ENCODE results near the gene DCUN1D2.

DCUN1D2 gene

GRCh38 chr13:113483504-113484293 lies 6.8 kb downstream of the DCUN1D2 start:
- no peaks in the 10 kb centered on the region for H3K27me3 ChIP-seq
- TF ChIP-seq Cebpa-rat (IDR thresholded peaks at IDR 0.05), result no peak
- peaks cover 10 to 31% (median 16%) of the 10 kb centered on the region in 10 experiments for H3K4me1 ChIP-seq
- peaks cover 47 to 76% (median 63%) of the 10 kb centered on the region in 11 experiments; a peak in 21 of 22 replicates for H4K20me1 ChIP-seq
- H3K4me3 ChIP-seq, result no peak overlapping the region
- H3K27ac ChIP-seq, result no peak overlapping the region
- 0 out of 22 replicates have a peak overlapping the region, but pooled peaks of 1 of the 11 experiments have one; percentile 1 for H3K9ac ChIP-seq
- no peak overlapping the region for H3K4me2 ChIP-seq
- no peaks in the 10 kb centered on the region for H3K9me3 ChIP-seq (replicated peaks in 1 of 11)
- peaks cover 33 to 83% (median 52%) of the 10 kb centered on the region in 11 experiments for H3K36me3 ChIP-seq

DNA sequence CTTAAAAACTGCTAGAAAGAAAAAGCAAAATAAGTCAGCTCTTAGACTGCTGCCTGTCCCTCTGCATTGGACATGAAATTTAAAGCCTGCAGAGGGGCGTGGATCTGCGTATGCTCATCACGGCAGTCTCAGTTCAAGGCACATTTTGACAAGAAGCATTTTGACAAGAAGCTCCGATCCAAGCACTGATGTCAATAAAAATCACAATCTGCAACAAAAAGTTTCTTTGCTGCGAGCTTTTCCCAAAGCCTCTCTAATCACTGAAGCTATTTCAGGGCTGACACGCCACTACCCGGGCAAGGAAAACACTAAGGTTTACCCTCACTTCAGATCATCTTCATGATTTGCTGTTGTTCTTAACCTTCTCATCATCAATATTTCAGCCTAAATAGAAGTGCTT lies 7.4 kb downstream of the DCUN1D2 start:
- H3K27me3 ChIP-seq, result no peaks in the 10 kb centered on the region
- peaks cover 43 to 70% (median 57%) of the 10 kb centered on the region in 11 experiments; a peak in 21 of 22 replicates for H4K20me1 ChIP-seq
- no peak overlapping the region for H3K27ac ChIP-seq
- no peak overlapping the region for H3K4me2 ChIP-seq
- H3K4me1 ChIP-seq, result peaks cover 4 to 25% (median 10%) of the 10 kb centered on the region in 10 experiments; a peak in 19 of 20 replicates
- no peak overlapping the region for H3K4me3 ChIP-seq
- no peaks in the 10 kb centered on the region for H3K9me3 ChIP-seq (replicated peaks in 1 of 11)
- H3K9ac ChIP-seq, result peak overlapping the region in 1 of 11 experiments; percentile 1; a peak in 1 of 22 replicates
- no peak for TF ChIP-seq Cebpa-rat (IDR thresholded peaks at IDR 0.05)
- peaks cover 39 to 88% (median 58%) of the 10 kb centered on the region in 11 experiments for H3K36me3 ChIP-seq

GRCh38 chr13:113479179-113479578 lies 11.3 kb downstream of the DCUN1D2 start:
- H3K4me2 ChIP-seq, result no peak overlapping the region
- peaks cover 76 to 95% (median 82%) of the 10 kb centered on the region in 11 experiments for H3K36me3 ChIP-seq
- no peak overlapping the region for H3K9ac ChIP-seq
- no peak overlapping the region for H3K4me3 ChIP-seq
- H3K9me3 ChIP-seq (replicated peaks in 1 of 11), result no peaks in the 10 kb centered on the region
- no peak overlapping the region for H3K27ac ChIP-seq
- H3K4me1 ChIP-seq, result peaks cover 0 to 11% (median 8%) of the 10 kb centered on the region in 10 experiments; a peak in 13 of 20 replicates
- no peaks in the 10 kb centered on the region for H3K27me3 ChIP-seq
- peaks cover 13 to 31% (median 20%) of the 10 kb centered on the region in 11 experiments; a peak in 21 of 22 replicates for H4K20me1 ChIP-seq
- no peak for TF ChIP-seq Cebpa-rat (IDR thresholded peaks at IDR 0.05)

DNA sequence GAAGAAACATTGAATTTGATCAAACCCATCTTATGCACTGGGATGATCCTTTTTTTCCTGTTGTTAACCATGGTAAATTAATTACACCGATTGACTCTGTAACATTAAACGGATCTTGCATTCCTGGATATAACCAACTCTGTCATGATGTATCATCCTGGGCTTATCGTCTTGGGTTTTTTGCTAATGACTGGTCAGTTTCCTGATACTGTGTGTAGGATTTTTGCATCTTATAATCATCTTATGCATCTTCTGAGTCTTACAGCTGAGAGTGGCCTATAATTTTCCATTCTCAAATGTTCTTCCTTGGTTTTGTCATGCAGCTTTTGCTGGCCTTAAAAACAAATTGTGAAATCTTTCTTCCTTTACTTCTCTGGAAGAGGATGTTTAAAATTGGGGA lies 12.8 kb downstream of the DCUN1D2 start:
- TF ChIP-seq Cebpa-rat (IDR thresholded peaks at IDR 0.05), result no peak
- Histone ChIP-seq H3K4me3 (no peak overlapping the region), H4K20me1 (peaks cover 1 to 17% (median 6%) of the 10 kb centered on the region in 11 experiments; a peak in 11 of 22 replicates), H3K9me3 (replicated peaks in 1 of 11) (no peaks in the 10 kb centered on the region), H3K27me3 (no peaks in the 10 kb centered on the region), H3K9ac (no peak overlapping the region), H3K4me2 (no peak overlapping the region), H3K27ac (no peak overlapping the region), H3K36me3 (peaks cover 76 to 95% (median 82%) of the 10 kb centered on the region in 11 experiments), H3K4me1 (peaks cover 0 to 15% (median 11%) of the 10 kb centered on the region in 10 experiments; a peak in 13 of 20 replicates)

GRCh38 chr13:113476811-113477210 lies 13.7 kb downstream of the DCUN1D2 start:
- H3K9me3 ChIP-seq (replicated peaks in 1 of 11), result no peaks in the 10 kb centered on the region
- no peak for TF ChIP-seq Cebpa-rat (IDR thresholded peaks at IDR 0.05)
- no peak overlapping the region for H3K4me3 ChIP-seq
- no peaks in the 10 kb centered on the region for H3K27me3 ChIP-seq
- peaks cover 0 to 19% (median 0%) of the 10 kb centered on the region in 11 experiments; a peak in 5 of 22 replicates for H4K20me1 ChIP-seq
- no peak overlapping the region for H3K9ac ChIP-seq
- H3K4me1 ChIP-seq, result peaks cover 0 to 15% (median 11%) of the 10 kb centered on the region in 10 experiments; a peak in 13 of 20 replicates
- no peak overlapping the region for H3K4me2 ChIP-seq
- H3K27ac ChIP-seq, result no peak overlapping the region
- H3K36me3 ChIP-seq, result peaks cover 82 to 100% (median 90%) of the 10 kb centered on the region in 11 experiments

DNA sequence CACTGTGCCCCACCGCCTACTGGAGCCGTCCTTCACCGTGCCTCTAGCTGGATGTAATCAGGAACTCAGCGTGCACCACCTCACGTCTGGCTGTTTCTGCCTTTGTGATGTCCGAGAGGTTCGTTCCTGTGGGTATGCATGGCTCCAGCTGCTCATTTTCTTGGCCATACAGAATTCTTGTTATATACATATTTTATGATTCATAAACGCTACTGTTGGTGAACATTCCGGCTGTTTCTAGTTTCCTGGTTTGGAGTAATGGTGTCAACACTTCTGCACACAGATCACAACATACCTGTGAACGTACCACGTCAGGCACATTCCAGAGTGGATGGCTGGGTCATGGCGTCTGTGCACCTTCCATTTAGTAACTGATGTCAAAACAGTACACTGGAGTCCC lies 14.6 kb downstream of the DCUN1D2 start:
- Histone ChIP-seq H3K9me3 (replicated peaks in 1 of 11) (no peaks in the 10 kb centered on the region), H3K9ac (no peak overlapping the region), H3K36me3 (peaks cover 89 to 100% (median 98%) of the 10 kb centered on the region in 11 experiments), H3K27ac (no peak overlapping the region), H3K4me3 (no peak overlapping the region), H3K4me2 (no peak overlapping the region), H4K20me1 (peaks cover 0 to 16% (median 1%) of the 10 kb centered on the region in 11 experiments; a peak in 4 of 22 replicates), H3K27me3 (no peaks in the 10 kb centered on the region), H3K4me1 (peaks cover 0 to 17% (median 11%) of the 10 kb centered on the region in 10 experiments; a peak in 13 of 20 replicates)
- no peak for TF ChIP-seq Cebpa-rat (IDR thresholded peaks at IDR 0.05)

DNA sequence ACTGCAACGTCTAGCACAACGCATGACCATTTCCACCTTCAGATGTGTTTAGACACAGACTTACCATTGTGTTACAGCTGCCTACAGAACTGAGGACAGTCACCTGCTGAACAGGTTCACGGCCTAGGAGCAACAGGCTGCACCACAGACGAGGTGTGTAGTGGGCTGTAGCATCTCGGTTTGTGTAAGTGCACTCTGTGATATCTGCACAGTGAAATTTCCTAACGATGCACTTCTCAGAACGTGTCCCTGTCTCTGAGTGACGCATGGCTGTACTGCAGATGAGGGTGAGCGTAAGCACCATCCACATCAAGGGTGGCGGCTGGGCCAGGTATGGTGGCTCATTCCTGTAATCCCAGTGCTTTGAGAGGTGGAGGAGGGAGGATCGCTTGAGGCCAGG lies 15.2 kb downstream of the DCUN1D2 start:
- Histone ChIP-seq H3K4me3 (no peak overlapping the region), H3K4me2 (peak overlapping the region in 1 of 11 experiments; percentile 42; a peak in 2 of 22 replicates), H3K27me3 (no peaks in the 10 kb centered on the region), H3K4me1 (peaks cover 0 to 24% (median 11%) of the 10 kb centered on the region in 10 experiments; a peak in 13 of 20 replicates), H3K27ac (peak overlapping the region in 2 of 11 experiments; percentile 60 to 64; a peak in 4 of 22 replicates), H3K9ac (no peak overlapping the region), H4K20me1 (peaks cover 0 to 22% (median 7%) of the 10 kb centered on the region in 11 experiments; a peak in 4 of 22 replicates), H3K9me3 (replicated peaks in 1 of 11) (no peaks in the 10 kb centered on the region), H3K36me3 (peaks cover 84 to 100% (median 99%) of the 10 kb centered on the region in 11 experiments)
- no peak for TF ChIP-seq Cebpa-rat (IDR thresholded peaks at IDR 0.05)

GRCh38 chr13:113474179-113474578 lies 16.3 kb downstream of the DCUN1D2 start:
- Histone ChIP-seq H3K27ac (peak overlapping the region in 8 of 11 experiments; percentile 20 to 68 (median 55); a peak in 11 of 22 replicates), H3K36me3 (peaks cover 73 to 100% (median 93%) of the 10 kb centered on the region in 11 experiments), H3K9ac (peak overlapping the region in 4 of 11 experiments; percentile 8 to 42 (median 29); a peak in 5 of 22 replicates), H3K4me1 (peaks cover 0 to 33% (median 22%) of the 10 kb centered on the region in 10 experiments; a peak in 17 of 20 replicates), H4K20me1 (peaks cover 4 to 31% (median 9%) of the 10 kb centered on the region in 11 experiments; a peak in 13 of 22 replicates), H3K27me3 (no peaks in the 10 kb centered on the region), H3K4me2 (peak overlapping the region in 8 of 11 experiments; percentile 3 to 66 (median 46); a peak in 10 of 22 replicates), H3K9me3 (replicated peaks in 1 of 11) (no peaks in the 10 kb centered on the region), H3K4me3 (no peak overlapping the region)
- peak in 3 of 11 experiments; percentile 8 to 27 (median 27); a peak in 1 of 22 replicates for TF ChIP-seq Cebpa-rat (IDR thresholded peaks at IDR 0.05)
